ENCODE data around the gene LDLRAD1. TPM values are rescaled to one million over a fixed set of nuclear protein-coding genes. Genes with fewer than 3 reads are reported as not detected.
"Not testable (repeated sequence)": the region's sequence is repeated elsewhere in the genome, so short reads cannot be mapped to it uniquely, and the experiment has no call there.

Gene LDLRAD1
- total RNA-seq, 2 experiments from 2014 or later: not detected

DNA sequence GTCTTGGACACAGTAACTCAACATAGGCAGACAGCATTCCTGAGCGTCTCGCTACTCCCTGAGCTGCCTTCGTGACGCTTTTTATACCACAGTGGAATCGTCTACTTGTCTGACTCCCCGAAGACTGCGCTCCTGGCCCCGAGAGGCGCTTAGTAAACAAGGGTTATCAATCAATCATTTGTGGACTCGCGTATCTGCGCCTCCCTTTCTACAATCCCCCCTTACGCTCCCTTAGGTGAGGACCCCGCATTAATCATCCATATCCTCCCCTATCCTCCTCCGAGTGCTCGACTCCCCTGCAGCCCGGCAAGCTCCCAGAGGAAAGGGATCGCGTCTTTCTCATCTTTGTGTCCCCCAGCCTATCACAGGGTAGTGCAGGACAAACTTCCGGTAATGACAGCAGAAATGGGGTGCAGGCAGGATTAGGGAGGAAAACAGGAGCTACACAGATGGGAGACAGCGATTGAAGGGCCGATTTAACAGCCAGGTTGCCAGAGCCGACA, 34.5 kb upstream of the LDLRAD1 start:
- CTCF ChIA-PET: interaction anchor here (1.1 to 2.1 kb wide), 5 partner anchors 9 to 944 kb away, joined by 3 to 4 read pairs (median 4); no protein-coding TSS in a partner anchor
- TF ChIP-seq, protein P1, sequence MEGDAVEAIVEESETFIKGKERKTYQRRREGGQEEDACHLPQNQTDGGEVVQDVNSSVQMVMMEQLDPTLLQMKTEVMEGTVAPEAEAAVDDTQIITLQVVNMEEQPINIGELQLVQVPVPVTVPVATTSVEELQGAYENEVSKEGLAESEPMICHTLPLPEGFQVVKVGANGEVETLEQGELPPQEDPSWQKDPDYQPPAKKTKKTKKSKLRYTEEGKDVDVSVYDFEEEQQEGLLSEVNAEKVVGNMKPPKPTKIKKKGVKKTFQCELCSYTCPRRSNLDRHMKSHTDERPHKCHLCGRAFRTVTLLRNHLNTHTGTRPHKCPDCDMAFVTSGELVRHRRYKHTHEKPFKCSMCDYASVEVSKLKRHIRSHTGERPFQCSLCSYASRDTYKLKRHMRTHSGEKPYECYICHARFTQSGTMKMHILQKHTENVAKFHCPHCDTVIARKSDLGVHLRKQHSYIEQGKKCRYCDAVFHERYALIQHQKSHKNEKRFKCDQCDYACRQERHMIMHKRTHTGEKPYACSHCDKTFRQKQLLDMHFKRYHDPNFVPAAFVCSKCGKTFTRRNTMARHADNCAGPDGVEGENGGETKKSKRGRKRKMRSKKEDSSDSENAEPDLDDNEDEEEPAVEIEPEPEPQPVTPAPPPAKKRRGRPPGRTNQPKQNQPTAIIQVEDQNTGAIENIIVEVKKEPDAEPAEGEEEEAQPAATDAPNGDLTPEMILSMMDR (IDR thresholded peaks at IDR 0.05): no peak
- intact Hi-C loops (cut with DNase I, micrococcal nuclease): loop anchor here (1.0 to 10.0 kb wide), 11 partner anchors 29 to 1685 kb away; partner anchors contain the start of genes SSBP3 (in 2 of the 2), CC2D1B (in 1 of the 2), CYB5RL (in 1 of the 2) and ECHDC2 (in 1 of the 2)
- no peaks in the 10 kb centered on the region for H3K27me3 Mint-ChIP-seq
- Histone ChIP-seq H3K27me3 (ENCODE audit: control insufficient read depth in 1 of 2, insufficient read depth in 2 of 2, low read length in 2 of 2) (no peaks in the 10 kb centered on the region), H3K4me1 (ENCODE audit: insufficient read depth, low read length) (peaks cover 38% of the 10 kb centered on the region), H3K4me3 (ENCODE audit: low read length) (peak overlapping the region; percentile 89), H3K27ac (ENCODE audit: low read depth in 1 of 2, low read length in 2 of 2) (peak overlapping the region; percentile 71 to 90), H3K9me3 (ENCODE audit: control insufficient read depth in 1 of 2, insufficient read depth in 1 of 2, low read length in 2 of 2) (no peaks in the 10 kb centered on the region), H3K36me3 (ENCODE audit: insufficient read depth, low read length) (peaks cover 4% of the 10 kb centered on the region)
- POLR2A ChIA-PET: interaction anchor here (0.6 to 3.7 kb wide), 22 partner anchors 9 to 749 kb away, joined by 3 to 54 read pairs (median 4); partner anchors contain the start of genes CYB5RL, IFT25, LRRC42 and MRPL37
- peaks cover 14% of the 10 kb centered on the region for H3K36me3 Mint-ChIP-seq (ENCODE audit: low read depth)
- no peak overlapping the region for H3K27ac Mint-ChIP-seq
- H3K9me3 Mint-ChIP-seq: no peaks in the 10 kb centered on the region
- H3K4me3 Mint-ChIP-seq: no peak overlapping the region
- peaks cover 45% of the 10 kb centered on the region for H3K4me1 Mint-ChIP-seq (ENCODE audit: low read depth)
- ATAC-seq (ENCODE audit: poor library complexity) (peak; percentile 13), DNase-seq (peak in 11 of 14 experiments; percentile 2 to 66 (median 20))

DNA sequence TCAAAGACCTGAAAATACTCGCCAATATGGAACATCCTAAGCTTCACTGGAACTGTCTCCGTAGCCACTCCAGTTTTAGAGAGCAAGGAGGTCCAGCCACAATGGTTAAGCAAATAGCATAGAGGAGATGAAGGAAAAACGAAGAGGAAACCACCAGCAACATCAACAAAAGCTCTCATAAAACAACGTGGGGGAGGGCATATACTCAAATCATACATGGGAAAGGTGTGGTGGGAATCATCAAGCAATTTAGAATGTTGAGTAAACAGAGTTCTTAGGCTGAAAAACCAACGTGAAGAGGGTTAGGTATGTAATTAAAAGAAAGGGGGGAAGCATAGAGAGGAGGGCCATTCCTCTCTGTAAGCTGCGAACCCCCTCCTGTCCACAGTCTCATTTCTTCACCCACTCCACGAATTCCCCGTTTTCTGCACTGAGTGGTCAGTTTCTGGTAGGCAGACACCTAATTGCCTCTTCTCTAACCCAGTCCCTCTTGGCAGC, 34.0 kb upstream of the LDLRAD1 start:
- no peak overlapping the region for H3K27ac Mint-ChIP-seq
- H3K4me1 Mint-ChIP-seq (ENCODE audit: low read depth): peaks cover 48% of the 10 kb centered on the region
- ChIA-PET POLR2A (interaction anchor here (0.6 to 3.7 kb wide), 6 partner anchors 8 to 749 kb away, joined by 3 to 54 read pairs (median 8); partner anchors contain the start of genes IFT25, LRRC42, PARS2 and TTC22), CTCF (interaction anchor here (1.3 to 2.1 kb wide), 3 partner anchors 9 to 944 kb away, joined by 3 to 4 read pairs (median 4); no protein-coding TSS in a partner anchor)
- Histone ChIP-seq H3K36me3 (ENCODE audit: insufficient read depth, low read length) (peaks cover 4% of the 10 kb centered on the region), H3K4me3 (ENCODE audit: low read length) (peak overlapping the region; percentile 89), H3K27me3 (ENCODE audit: control insufficient read depth in 1 of 2, insufficient read depth in 2 of 2, low read length in 2 of 2) (no peaks in the 10 kb centered on the region), H3K9me3 (ENCODE audit: control insufficient read depth in 1 of 2, insufficient read depth in 1 of 2, low read length in 2 of 2) (no peaks in the 10 kb centered on the region), H3K27ac (ENCODE audit: low read depth in 1 of 2, low read length in 2 of 2) (peak overlapping the region; percentile 71 to 90), H3K4me1 (ENCODE audit: insufficient read depth, low read length) (peaks cover 39% of the 10 kb centered on the region)
- H3K9me3 Mint-ChIP-seq: no peaks in the 10 kb centered on the region
- no peaks in the 10 kb centered on the region for H3K27me3 Mint-ChIP-seq
- no peak overlapping the region for H3K4me3 Mint-ChIP-seq
- ATAC-seq (ENCODE audit: poor library complexity) (no peak), DNase-seq (peak in 3 of 14 experiments; percentile 5 to 18 (median 12))
- TF ChIP-seq, protein P1 (IDR thresholded peaks at IDR 0.05): no peak
- intact Hi-C loops (cut with DNase I, micrococcal nuclease): loop anchor here (1.0 to 10.0 kb wide), 11 partner anchors 29 to 1685 kb away; partner anchors contain the start of genes SSBP3 (in 2 of the 2), CC2D1B (in 1 of the 2), CYB5RL (in 1 of the 2) and ECHDC2 (in 1 of the 2)
- peaks cover 14% of the 10 kb centered on the region for H3K36me3 Mint-ChIP-seq (ENCODE audit: low read depth)

DNA sequence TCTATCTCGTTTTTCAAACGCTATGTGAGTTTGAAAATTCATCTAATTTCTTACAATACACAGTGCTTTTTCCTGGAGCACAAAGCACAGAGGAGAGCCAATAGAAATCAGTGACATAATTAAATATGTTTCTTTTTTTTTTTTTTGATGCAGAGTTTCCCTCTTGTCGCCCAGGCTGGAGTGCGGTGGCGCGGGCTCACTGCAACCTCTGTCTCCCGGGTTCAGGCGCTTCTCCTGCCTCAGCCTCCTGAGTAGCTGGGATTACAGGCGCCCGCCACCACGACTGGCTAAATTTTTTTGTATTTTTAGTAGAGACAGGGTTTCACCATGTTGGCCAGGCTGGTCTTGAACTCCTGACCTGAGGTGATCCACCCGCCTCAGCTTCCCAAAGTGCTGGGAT, 32.4 kb upstream of the LDLRAD1 start:
- POLR2A ChIA-PET; H3K27ac ChIP-seq (ENCODE audit: low read depth in 1 of 2, low read length in 2 of 2); H3K4me3 ChIP-seq (ENCODE audit: low read length); H3K27me3 ChIP-seq (ENCODE audit: control insufficient read depth in 1 of 2, insufficient read depth in 2 of 2, low read length in 2 of 2); H3K27me3 Mint-ChIP-seq; DNase-seq; H3K9me3 Mint-ChIP-seq; CTCF ChIA-PET; H3K36me3 ChIP-seq (ENCODE audit: insufficient read depth, low read length); H3K9me3 ChIP-seq (ENCODE audit: control insufficient read depth in 1 of 2, insufficient read depth in 1 of 2, low read length in 2 of 2); ATAC-seq (ENCODE audit: poor library complexity); H3K27ac Mint-ChIP-seq: not testable (repeated sequence)
- Mint-ChIP-seq H3K4me1 (ENCODE audit: low read depth) (peaks cover 54% of the 10 kb centered on the region), H3K4me3 (peak overlapping the region; percentile 12), H3K36me3 (ENCODE audit: low read depth) (peaks cover 28% of the 10 kb centered on the region)
- peaks cover 39% of the 10 kb centered on the region for H3K4me1 ChIP-seq (ENCODE audit: insufficient read depth, low read length)
- intact Hi-C loops (cut with DNase I, micrococcal nuclease): loop anchor here (5.0 to 10.0 kb wide), 8 partner anchors 152 to 1683 kb away; partner anchors contain the start of genes SSBP3 (in 2 of the 2), CC2D1B (in 1 of the 2), CYB5RL (in 1 of the 2) and ECHDC2 (in 1 of the 2)

All from CD4-positive, alpha-beta T cell (primary cell).